GM12878 (cell line): ENCODE results near the gene MPPED1. TPM values are rescaled to one million over a fixed set of nuclear protein-coding genes. Genes with fewer than 3 reads are reported as not detected.

Experiments
- BHLHE40 ChIP-seq, 2 experiments: fragments of 450-650 bp in 1 of 2; IDR thresholded peaks; 2 replicates each; pipeline ENCODE4 v1.6.1; 2011 to 2017; ENCODE audit warnings: low read depth in 2 of 2, borderline replicate concordance in 1 of 2, improper control_type of control experiment in 1 of 2, low read length in 1 of 2, mild to moderate bottlenecking in 1 of 2
- CHD1 ChIP-seq: IDR thresholded peaks from 2 replicates; pipeline ENCODE4 v1.6.1; 2012; ENCODE audit warnings: low read depth, low read length, improper control_type of control experiment
- CREB1 ChIP-seq: IDR thresholded peaks from 2 replicates; pipeline ENCODE4 v1.6.1; 2012; ENCODE audit warnings: low read depth, mild to moderate bottlenecking, inconsistent platforms
- FOXM1 ChIP-seq: IDR thresholded peaks from 2 replicates; pipeline ENCODE4 v1.6.1; 2012; ENCODE audit warnings: low read depth, mild to moderate bottlenecking, inconsistent platforms, low read length, moderate library complexity
- GABPA ChIP-seq: IDR thresholded peaks from 2 replicates; pipeline ENCODE4 v1.6.1; 2014; ENCODE audit warnings: antibody characterized with exemption, low read depth, mild to moderate bottlenecking, inconsistent platforms
- KLF5 ChIP-seq: fragments of 450-650 bp; IDR thresholded peaks from 2 replicates; pipeline ENCODE4 v1.6.1; 2014; ENCODE audit warnings: mild to moderate bottlenecking; ENCODE audit not compliant: partially characterized antibody
- LARP7 ChIP-seq: fragments of 450-650 bp; IDR thresholded peaks from 2 replicates; pipeline ENCODE4 v1.6.1; 2017; ENCODE audit warnings: mild to moderate bottlenecking
- MEF2A ChIP-seq: IDR thresholded peaks from 2 replicates; pipeline ENCODE4 v1.6.1; 2011; ENCODE audit warnings: low read depth, mild to moderate bottlenecking, low read length, moderate library complexity; ENCODE audit not compliant: insufficient read depth
- NR2C1 ChIP-seq: fragments of 450-650 bp; IDR thresholded peaks from 2 replicates; pipeline ENCODE4 v1.6.1; 2017; ENCODE audit warnings: antibody characterized with exemption, mild to moderate bottlenecking, moderate library complexity
- NR2F1 ChIP-seq: fragments of 450-650 bp; conservative IDR thresholded peaks from 2 replicates; pipeline ENCODE4 v1.6.1; 2017; ENCODE audit warnings: mild to moderate bottlenecking
- TARDBP ChIP-seq: IDR thresholded peaks from 2 replicates; pipeline ENCODE4 v1.6.1; 2016; ENCODE audit warnings: borderline replicate concordance
- YY1 ChIP-seq: IDR thresholded peaks from 2 replicates; pipeline ENCODE4 v1.6.1; 2011; ENCODE audit warnings: low read depth, mild to moderate bottlenecking, low read length
- polyA plus RNA-seq, 11 experiments: library from polyadenylated mRNA; depleted of rRNA in 4 of 11; unstranded in 6 of 11; stranded (reverse) in 5 of 11; fragments of >200 nt; fragmentation: Nextera tagmentation in 4 of 11; fragmentation: Illumina TruSeq in 1 of 11; extraction: Ambion mirVana in 4 of 11; extraction: Trizol in 1 of 11; gene quantifications; 1 replicate in 1 of 11; 2 replicates in 10 of 11; pipeline versions ENCODE4 v1.2.1 to v1.2.3, GENCODE V29; 2011 to 2016; ENCODE audit warnings: inconsistent platforms in 2 of 11, missing spikeins in 2 of 11, low read depth in 1 of 11
- total RNA-seq, 4 experiments: library from RNA; depleted of rRNA in 3 of 4; stranded (reverse); fragments of >200 nt in 3 of 4; fragmentation: Illumina TruSeq in 1 of 4; extraction: Trizol in 1 of 4; gene quantifications; 2 replicates each; pipeline versions ENCODE4 v1.2.1 to v1.2.3, GENCODE V29; 2013 to 2021
- TF ChIP-seq, protein P1 (sequence below): fragments of 450-650 bp; IDR thresholded peaks from 2 replicates; pipeline ENCODE4 v1.6.1; 2018; ENCODE audit warnings: borderline replicate concordance, mild to moderate bottlenecking; ENCODE audit not compliant: partially characterized antibody
- TF ChIP-seq, protein P2 (sequence below): IDR thresholded peaks from 2 replicates; pipeline ENCODE4 v1.6.1; 2012; ENCODE audit warnings: low read length, inconsistent platforms
- TF ChIP-seq, protein P3 (sequence below): fragments of 450-650 bp; IDR thresholded peaks from 2 replicates; pipeline ENCODE4 v1.6.1; 2017; ENCODE audit warnings: mild to moderate bottlenecking
- TF ChIP-seq, protein P4 (sequence below): IDR thresholded peaks from 2 replicates; pipeline ENCODE4 v1.6.1; 2012; ENCODE audit warnings: low read depth, low read length, improper control_type of control experiment
- TF ChIP-seq, protein P5 (sequence below): IDR thresholded peaks from 2 replicates; pipeline ENCODE4 v1.6.1; 2012; ENCODE audit warnings: low read depth, low read length, improper control_type of control experiment
- TF ChIP-seq, protein P6 (sequence below): fragments of 450-650 bp; IDR thresholded peaks from 2 replicates; pipeline ENCODE4 v1.6.1; 2016; ENCODE audit warnings: mild to moderate bottlenecking, moderate library complexity, borderline replicate concordance

The MPPED1 gene
- total and polyA plus RNA-seq, 10 of the 15 experiments (the other 5 are each of a cell fraction or from before 2014, with no cell fraction given), result 0.11 TPM; not detected in 9

DNA sequence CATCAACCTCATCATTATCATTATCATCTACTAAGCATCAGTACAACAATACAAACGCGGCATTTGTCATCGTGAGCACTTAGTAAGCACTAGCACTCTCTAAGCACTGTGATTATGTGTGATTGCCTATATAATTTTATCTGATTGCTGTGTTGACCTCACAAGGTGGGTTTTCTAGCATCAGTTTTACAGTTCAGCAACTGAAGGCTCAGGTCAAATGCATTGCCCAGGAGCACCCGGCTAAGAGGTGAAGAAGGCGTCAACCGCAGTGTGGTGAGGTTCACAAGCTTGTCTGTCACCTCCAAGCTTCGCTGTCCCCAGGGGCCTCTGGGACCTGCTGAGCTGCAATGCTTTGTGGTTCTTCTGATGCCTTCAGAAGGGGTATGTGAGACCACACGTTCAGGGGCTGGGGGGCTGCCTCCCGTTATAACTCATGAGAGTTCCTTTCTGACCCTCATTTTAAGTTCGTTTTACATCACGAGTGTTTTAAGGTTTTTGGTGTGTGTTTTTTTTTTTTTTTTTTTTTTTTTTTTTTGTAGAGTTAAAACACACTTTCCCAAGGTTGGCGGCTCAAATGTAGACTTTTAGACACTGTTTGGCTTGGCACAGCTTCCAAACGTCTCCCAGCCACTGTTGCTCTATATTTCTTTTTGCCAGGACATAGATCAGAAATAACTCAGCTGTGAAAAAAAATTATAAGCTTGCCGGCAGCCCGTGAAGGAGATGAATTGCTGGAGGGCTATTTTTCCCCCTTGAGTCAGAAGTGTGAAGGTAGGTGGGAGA, 34.9 kb upstream of the MPPED1 start (continued):
- TF ChIP-seq, protein P1, sequence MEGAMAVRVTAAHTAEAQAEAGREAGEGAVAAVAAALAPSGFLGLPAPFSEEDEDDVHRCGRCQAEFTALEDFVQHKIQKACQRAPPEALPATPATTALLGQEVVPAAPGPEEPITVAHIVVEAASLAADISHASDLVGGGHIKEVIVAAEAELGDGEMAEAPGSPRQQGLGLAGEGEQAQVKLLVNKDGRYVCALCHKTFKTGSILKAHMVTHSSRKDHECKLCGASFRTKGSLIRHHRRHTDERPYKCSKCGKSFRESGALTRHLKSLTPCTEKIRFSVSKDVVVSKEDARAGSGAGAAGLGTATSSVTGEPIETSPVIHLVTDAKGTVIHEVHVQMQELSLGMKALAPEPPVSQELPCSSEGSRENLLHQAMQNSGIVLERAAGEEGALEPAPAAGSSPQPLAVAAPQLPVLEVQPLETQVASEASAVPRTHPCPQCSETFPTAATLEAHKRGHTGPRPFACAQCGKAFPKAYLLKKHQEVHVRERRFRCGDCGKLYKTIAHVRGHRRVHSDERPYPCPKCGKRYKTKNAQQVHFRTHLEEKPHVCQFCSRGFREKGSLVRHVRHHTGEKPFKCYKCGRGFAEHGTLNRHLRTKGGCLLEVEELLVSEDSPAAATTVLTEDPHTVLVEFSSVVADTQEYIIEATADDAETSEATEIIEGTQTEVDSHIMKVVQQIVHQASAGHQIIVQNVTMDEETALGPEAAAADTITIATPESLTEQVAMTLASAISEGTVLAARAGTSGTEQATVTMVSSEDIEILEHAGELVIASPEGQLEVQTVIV, result no peak
- TF ChIP-seq YY1, result no peak
- TF ChIP-seq, protein P2, sequence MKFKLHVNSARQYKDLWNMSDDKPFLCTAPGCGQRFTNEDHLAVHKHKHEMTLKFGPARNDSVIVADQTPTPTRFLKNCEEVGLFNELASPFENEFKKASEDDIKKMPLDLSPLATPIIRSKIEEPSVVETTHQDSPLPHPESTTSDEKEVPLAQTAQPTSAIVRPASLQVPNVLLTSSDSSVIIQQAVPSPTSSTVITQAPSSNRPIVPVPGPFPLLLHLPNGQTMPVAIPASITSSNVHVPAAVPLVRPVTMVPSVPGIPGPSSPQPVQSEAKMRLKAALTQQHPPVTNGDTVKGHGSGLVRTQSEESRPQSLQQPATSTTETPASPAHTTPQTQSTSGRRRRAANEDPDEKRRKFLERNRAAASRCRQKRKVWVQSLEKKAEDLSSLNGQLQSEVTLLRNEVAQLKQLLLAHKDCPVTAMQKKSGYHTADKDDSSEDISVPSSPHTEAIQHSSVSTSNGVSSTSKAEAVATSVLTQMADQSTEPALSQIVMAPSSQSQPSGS, result peak; percentile 20; the same call in 1 of the 2 replicates
- TF ChIP-seq FOXM1, result no peak
- no peak for TF ChIP-seq CREB1
- TF ChIP-seq LARP7, result no peak
- peak; percentile 28; the same call in 1 of the 2 replicates for TF ChIP-seq MEF2A
- TF ChIP-seq GABPA, result no peak
- TF ChIP-seq NR2F1, result peak; percentile 96
- TF ChIP-seq, protein P3, sequence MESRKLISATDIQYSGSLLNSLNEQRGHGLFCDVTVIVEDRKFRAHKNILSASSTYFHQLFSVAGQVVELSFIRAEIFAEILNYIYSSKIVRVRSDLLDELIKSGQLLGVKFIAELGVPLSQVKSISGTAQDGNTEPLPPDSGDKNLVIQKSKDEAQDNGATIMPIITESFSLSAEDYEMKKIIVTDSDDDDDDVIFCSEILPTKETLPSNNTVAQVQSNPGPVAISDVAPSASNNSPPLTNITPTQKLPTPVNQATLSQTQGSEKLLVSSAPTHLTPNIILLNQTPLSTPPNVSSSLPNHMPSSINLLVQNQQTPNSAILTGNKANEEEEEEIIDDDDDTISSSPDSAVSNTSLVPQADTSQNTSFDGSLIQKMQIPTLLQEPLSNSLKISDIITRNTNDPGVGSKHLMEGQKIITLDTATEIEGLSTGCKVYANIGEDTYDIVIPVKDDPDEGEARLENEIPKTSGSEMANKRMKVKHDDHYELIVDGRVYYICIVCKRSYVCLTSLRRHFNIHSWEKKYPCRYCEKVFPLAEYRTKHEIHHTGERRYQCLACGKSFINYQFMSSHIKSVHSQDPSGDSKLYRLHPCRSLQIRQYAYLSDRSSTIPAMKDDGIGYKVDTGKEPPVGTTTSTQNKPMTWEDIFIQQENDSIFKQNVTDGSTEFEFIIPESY, result no peak
- TF ChIP-seq KLF5, result no peak
- no peak for TF ChIP-seq CHD1
- TF ChIP-seq, protein P4, sequence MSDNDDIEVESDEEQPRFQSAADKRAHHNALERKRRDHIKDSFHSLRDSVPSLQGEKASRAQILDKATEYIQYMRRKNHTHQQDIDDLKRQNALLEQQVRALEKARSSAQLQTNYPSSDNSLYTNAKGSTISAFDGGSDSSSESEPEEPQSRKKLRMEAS, result no peak
- TF ChIP-seq NR2C1, result 0 out of 2 replicates have a peak, but pooled peaks have one; percentile 23
- no peak for TF ChIP-seq TARDBP
- TF ChIP-seq, protein P5, sequence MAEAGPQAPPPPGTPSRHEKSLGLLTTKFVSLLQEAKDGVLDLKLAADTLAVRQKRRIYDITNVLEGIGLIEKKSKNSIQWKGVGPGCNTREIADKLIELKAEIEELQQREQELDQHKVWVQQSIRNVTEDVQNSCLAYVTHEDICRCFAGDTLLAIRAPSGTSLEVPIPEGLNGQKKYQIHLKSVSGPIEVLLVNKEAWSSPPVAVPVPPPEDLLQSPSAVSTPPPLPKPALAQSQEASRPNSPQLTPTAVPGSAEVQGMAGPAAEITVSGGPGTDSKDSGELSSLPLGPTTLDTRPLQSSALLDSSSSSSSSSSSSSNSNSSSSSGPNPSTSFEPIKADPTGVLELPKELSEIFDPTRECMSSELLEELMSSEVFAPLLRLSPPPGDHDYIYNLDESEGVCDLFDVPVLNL, result no peak
- peak; percentile 77 to 80 for TF ChIP-seq BHLHE40 (IDR thresholded peaks at IDR 0.05; ENCODE audit: borderline replicate concordance in 1 of 2, low read depth in 2 of 2, low read length in 1 of 2)
- TF ChIP-seq, protein P6, sequence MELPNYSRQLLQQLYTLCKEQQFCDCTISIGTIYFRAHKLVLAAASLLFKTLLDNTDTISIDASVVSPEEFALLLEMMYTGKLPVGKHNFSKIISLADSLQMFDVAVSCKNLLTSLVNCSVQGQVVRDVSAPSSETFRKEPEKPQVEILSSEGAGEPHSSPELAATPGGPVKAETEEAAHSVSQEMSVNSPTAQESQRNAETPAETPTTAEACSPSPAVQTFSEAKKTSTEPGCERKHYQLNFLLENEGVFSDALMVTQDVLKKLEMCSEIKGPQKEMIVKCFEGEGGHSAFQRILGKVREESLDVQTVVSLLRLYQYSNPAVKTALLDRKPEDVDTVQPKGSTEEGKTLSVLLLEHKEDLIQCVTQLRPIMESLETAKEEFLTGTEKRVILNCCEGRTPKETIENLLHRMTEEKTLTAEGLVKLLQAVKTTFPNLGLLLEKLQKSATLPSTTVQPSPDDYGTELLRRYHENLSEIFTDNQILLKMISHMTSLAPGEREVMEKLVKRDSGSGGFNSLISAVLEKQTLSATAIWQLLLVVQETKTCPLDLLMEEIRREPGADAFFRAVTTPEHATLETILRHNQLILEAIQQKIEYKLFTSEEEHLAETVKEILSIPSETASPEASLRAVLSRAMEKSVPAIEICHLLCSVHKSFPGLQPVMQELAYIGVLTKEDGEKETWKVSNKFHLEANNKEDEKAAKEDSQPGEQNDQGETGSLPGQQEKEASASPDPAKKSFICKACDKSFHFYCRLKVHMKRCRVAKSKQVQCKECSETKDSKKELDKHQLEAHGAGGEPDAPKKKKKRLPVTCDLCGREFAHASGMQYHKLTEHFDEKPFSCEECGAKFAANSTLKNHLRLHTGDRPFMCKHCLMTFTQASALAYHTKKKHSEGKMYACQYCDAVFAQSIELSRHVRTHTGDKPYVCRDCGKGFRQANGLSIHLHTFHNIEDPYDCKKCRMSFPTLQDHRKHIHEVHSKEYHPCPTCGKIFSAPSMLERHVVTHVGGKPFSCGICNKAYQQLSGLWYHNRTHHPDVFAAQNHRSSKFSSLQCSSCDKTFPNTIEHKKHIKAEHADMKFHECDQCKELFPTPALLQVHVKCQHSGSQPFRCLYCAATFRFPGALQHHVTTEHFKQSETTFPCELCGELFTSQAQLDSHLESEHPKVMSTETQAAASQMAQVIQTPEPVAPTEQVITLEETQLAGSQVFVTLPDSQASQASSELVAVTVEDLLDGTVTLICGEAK, result no peak
